HG02610 (cell line): ENCODE results near the gene SCCPDH.
A peak's percentile ranks its signal among the peaks of the same experiment; 100 is the strongest.
"Not testable (repeated sequence)": the region's sequence is repeated elsewhere in the genome, so short reads cannot be mapped to it uniquely, and the experiment has no call there.

Experiments
- ATAC-seq: cut with Tn5 transposase; IDR thresholded peaks from one replicate; pipeline ENCODE4 v1.9.1; 2021; ENCODE audit warnings: mild to moderate bottlenecking, moderate library complexity; ENCODE audit not compliant: unreplicated experiment

Gene SCCPDH, protein sequence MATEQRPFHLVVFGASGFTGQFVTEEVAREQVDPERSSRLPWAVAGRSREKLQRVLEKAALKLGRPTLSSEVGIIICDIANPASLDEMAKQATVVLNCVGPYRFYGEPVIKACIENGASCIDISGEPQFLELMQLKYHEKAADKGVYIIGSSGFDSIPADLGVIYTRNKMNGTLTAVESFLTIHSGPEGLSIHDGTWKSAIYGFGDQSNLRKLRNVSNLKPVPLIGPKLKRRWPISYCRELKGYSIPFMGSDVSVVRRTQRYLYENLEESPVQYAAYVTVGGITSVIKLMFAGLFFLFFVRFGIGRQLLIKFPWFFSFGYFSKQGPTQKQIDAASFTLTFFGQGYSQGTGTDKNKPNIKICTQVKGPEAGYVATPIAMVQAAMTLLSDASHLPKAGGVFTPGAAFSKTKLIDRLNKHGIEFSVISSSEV

GRCh38 chr1:246724016-246724730 is at the start of gene SCCPDH:
SCCPDH (plus strand) TSS chr1:246724409; CDS start chr1:246724423, 14 bp downstream.
- ATAC-seq: peak; percentile 97

DNA sequence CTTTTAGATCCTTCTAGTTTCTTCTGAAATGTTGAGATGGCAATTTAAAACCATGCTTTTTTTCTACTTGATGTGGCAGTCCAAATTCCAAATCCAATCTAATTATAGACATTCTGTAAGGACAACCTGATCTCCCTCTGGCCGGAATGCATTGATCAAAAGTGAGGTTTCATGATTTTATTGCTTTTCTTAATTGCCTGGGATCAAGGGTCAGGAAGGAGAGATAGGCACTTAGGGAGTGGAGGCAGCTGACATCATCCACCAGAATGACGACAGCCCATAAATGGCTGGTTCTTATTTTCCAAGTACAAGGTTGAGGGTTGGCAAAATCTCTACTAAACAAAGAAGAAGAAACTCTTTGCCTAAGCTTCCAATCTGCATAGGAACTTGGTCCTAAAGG is 46.4 kb upstream of the SCCPDH start:
- ATAC-seq: no peak

GRCh38 chr1:246678816-246679793 is 45.1 kb upstream of the SCCPDH start:
- no peak for ATAC-seq

DNA sequence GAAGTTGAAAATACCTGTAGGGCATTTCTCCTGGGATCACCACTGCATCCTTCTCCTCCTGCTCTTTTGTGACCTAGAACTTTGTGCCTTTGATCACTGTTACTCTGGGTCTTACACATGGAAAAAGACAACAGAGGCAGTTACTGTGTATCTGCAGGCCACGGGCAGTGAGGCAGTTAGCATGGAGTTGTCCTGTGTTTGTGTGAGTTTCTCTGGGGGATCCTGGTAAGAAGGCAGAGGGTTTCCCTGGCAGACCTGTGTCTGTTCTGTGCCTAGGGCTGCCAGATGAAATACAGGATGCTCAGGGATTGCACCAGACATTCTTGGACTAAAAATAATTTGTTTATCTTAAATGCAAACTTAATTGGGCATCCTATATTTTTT is 44.4 kb upstream of the SCCPDH start:
- no peak for ATAC-seq

DNA sequence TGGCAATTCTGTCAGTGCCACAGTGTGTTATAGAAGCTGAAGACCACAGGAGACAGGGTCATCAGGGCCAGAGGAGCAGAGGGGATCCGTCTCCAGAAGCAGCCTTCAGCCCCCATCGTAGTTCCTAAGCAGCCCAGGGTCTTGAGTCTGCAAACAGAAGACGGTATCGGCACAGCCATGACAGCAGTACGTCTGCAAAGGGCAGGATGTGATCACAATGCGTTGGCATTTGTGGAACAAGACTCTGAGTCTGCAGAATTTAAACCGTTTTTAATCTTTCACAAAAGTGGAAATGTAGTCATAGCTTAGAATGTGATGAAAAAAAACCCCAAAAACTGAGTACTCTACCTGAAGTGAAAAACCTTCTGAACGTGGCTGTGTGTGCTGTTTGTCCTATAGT is 44.0 kb upstream of the SCCPDH start:
- ATAC-seq: no peak

DNA sequence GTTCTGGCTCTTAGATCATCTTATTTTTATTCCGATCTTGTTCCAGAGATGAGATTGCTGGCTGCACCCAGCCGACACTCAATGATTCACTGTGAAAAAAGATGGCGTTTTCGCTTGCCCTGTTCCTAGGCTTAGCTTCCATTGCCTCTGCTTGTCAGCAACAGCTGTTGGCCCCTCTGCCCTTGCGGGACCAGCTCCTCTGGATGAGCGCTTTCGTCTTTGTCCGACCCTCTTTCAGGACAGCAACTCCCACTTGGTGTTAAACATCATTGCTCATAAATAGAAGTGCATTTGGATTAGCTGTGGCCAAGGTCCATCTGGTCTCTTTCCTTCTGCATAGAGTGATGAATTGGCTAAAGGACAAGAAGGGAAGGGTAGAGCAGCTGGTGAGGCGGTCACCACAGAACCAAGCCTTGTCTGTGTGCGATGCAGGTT is 43.5 kb upstream of the SCCPDH start:
- no peak for ATAC-seq

- no peak for ATAC-seq
These were observed 42.0 kb upstream of the SCCPDH start for GRCh38 chr1:246681900-246682895.

- no peak for ATAC-seq
These were observed 40.7 kb upstream of the SCCPDH start for GRCh38 chr1:246683521-246683920.

DNA sequence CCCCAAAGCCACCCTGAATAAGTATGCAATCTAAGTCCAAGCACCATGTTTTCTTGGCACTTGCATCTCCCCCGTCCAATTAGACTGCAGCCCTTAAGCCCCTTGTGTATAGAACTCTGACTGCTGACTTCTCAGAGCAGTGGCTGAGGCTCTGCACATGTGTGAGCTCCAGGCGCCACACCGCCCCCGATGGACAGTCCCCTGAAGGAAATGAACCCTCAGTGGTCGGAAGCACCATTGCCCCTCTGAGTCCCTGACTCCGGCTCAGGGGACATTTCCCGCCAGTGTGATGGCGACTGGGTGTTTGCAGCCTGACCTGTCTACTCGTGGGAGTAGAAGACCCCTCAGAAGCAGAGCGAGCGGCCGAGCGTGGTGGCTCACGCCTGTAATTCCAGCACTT is 37.2 kb upstream of the SCCPDH start:
- ATAC-seq: no peak

- peak; percentile 94 for ATAC-seq
These were observed 34.7 kb upstream of the SCCPDH start for GRCh38 chr1:246689409-246690008.

DNA sequence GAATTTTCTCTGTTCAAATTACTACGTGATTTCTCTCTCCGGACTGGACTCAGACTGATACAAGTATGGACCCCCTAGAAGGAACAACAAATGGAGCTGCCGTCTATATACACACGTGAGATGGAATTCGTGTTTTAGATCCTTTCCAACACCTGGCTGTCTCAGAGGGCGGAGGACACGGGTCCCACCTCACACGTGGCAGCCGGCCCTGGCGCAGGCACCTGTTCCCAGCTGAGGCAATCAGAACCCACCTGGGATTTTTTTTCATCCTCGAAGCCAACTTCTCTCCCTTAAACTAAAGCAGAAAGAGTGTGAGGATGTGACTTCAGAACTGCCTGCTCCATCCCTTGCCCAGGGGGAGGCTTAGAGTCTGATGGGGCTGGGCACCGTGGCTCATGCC is 34.1 kb upstream of the SCCPDH start:
- ATAC-seq: no peak

DNA sequence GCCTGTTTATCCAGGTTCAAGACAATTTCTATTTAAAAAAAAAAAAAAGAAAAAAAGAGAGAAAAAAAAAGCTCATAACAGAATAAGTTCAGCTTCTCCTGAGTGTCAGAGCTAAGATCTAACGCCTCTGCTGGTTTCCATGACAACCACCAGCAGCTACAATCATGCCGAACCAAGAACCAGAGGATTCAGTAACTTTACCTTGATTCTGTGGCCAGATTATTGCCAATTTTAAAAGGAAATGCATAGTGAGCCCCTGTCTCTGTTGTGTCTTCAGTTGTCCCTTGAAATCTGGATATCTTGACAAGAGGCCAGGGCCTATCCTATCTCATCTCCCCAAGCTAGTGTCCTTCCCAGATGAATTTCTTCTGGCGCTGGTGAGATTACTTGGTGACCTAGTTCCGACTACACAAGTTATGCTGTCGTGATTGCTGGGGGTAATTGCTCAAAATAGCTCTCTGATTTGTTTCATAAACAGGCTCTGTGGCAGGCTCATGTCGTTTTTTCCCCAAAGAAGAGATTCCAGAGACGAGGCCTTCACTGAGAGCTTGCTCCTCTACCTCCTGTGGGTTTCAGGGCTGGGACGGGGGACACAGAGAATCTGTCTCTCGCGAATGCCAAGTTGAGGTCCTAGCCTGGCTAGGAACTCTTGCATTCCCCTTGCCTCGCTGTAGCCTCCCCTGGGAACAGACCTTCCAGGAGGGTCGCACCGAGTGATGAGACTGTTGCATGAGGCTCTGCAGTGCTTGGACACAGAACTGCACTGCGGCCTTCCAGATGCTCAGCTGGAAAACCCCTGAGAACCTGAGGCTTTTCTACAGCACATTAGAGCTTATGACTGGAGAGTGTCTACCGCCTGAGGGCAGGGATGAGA is 32.4 kb upstream of the SCCPDH start:
- ATAC-seq: no peak

DNA sequence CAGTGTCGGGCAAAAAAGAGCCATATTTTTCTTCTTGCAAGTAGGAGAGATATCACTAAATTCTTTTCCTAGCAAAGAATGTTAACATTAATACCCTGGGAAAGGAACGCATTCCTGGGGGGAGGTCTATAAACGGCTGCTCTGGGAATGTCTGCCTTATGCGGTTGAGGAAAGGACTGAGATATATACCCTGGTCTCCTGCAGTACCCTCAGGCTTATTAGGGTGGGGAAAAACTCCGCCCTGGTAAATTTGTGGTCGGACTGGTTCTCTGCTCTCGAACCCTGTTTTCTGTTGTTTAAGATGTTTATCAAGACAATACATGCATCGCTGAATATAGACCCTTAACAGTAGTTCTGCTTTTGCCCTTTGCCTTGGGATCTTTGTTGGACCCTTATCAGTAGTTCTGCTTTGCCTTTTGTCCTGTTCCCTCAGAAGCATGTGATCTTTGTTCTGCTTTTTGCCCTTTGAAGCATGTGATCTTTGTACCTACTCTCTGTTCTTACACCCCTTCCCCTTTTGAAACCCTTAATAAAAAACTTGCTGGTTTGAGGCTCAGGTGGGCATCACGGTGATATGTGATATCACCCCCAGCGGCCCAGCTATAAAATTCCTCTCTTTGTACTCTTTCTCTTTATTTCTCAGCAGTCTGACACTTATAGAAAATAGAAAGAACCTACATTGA is 29.9 kb upstream of the SCCPDH start:
- not testable (repeated sequence) for ATAC-seq

- no peak for ATAC-seq
These were observed 29.1 kb upstream of the SCCPDH start for GRCh38 chr1:246695136-246695535.

GRCh38 chr1:246695666-246696065 is 28.5 kb upstream of the SCCPDH start:
- ATAC-seq: no peak

- no peak for ATAC-seq
These were observed 25.6 kb upstream of the SCCPDH start for GRCh38 chr1:246698466-246699094.

DNA sequence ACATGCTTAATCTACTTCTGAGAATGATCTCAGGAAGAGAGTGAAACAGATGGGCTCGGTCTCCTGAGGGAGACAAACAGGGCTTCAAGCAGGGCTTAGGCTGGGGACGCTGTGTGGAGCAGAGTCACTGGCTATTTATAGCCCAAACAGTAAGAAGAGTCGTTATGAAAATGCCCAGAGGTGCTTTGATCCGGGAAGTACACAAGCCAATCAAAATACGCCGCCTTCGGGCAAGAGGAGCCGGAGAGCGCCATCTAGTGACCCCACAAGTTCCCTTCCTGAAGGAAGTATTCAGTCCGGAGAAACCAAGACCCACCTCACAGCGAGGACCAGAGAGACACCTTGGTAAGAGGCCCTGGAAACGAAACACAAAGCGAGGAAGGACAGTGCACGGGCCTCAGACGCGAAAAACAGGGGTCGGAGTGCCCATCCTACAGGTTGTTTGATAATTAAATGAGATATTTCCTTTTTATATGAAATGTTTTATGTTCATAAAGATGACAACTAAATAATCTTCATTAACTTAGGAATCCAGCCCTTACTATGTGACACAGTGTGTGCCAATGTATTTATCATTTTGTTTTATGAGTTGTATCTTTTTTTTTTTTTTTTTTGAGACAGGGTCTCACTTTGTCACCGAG is 25.0 kb upstream of the SCCPDH start:
- peak; percentile 90 for ATAC-seq
